ENCODE data around the gene PLCG2.

Gene PLCG2

GRCh38 chr16:81937305-81938038 is 158.4 kb downstream of the PLCG2 start:
- Histone ChIP-seq H3K4me3 (ENCODE audit: low read depth in 1 of 2, low read length in 1 of 2) (no peak overlapping the region), H3K27me3 (no peaks in the 10 kb centered on the region), H3K36me3 (peaks cover 100% of the 10 kb centered on the region), H3K27ac (no peak overlapping the region), H3K9me3 (no peaks in the 10 kb centered on the region), H3K4me1 (ENCODE audit: control insufficient read depth in 1 of 2, insufficient read depth in 1 of 2, low read depth in 1 of 2, low read length in 1 of 2) (no peaks in the 10 kb centered on the region)
- TF ChIP-seq CTCF (IDR thresholded peaks at IDR 0.05), result no peak

DNA sequence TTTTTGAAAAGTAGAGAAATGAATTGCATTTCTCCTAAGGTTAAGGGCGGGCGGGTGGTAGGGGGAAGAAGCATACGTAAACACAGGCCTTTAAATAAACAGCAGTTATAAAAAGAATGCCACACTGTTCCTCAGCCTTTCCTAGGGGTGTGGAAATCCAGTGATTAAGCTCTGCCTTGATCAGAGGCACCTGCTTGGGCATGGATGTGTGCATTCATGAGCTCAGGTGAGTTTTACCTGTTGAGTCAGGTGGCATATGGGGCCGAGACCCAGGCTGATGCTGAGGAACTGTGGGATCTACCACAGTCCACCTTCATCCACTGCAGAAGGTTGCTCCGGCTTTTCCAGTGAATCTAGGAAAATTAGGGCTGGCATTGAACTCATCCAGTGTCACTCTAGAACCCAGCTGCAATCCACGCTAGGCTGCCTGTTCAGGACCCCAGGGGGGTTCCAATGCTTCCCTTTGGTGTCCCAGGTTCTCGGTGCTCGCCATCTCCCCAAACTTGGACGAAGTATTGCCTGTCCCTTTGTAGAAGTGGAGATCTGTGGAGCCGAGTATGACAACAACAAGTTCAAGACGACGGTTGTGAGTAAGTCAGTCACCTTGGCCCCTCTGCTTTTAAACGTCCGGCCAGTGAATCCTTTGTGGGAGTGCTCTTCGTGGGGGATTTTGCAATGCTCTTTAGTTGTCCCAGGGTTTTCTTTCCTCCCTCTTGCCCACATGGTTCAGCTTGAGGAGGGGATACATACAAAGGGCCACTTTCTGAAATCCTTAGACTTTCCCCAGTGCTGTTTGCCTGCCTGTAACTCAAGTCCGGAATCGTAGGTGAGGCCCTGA is 159.5 kb downstream of the PLCG2 start:
- no peaks in the 10 kb centered on the region for H3K9me3 ChIP-seq
- peaks cover 100% of the 10 kb centered on the region for H3K36me3 ChIP-seq
- no peak overlapping the region for H3K4me3 ChIP-seq (ENCODE audit: low read depth in 1 of 2, low read length in 1 of 2)
- no peak for TF ChIP-seq CTCF (IDR thresholded peaks at IDR 0.05)
- H3K27ac ChIP-seq, result no peak overlapping the region
- no peaks in the 10 kb centered on the region for H3K4me1 ChIP-seq (ENCODE audit: control insufficient read depth in 1 of 2, insufficient read depth in 1 of 2, low read depth in 1 of 2, low read length in 1 of 2)
- no peaks in the 10 kb centered on the region for H3K27me3 ChIP-seq

DNA sequence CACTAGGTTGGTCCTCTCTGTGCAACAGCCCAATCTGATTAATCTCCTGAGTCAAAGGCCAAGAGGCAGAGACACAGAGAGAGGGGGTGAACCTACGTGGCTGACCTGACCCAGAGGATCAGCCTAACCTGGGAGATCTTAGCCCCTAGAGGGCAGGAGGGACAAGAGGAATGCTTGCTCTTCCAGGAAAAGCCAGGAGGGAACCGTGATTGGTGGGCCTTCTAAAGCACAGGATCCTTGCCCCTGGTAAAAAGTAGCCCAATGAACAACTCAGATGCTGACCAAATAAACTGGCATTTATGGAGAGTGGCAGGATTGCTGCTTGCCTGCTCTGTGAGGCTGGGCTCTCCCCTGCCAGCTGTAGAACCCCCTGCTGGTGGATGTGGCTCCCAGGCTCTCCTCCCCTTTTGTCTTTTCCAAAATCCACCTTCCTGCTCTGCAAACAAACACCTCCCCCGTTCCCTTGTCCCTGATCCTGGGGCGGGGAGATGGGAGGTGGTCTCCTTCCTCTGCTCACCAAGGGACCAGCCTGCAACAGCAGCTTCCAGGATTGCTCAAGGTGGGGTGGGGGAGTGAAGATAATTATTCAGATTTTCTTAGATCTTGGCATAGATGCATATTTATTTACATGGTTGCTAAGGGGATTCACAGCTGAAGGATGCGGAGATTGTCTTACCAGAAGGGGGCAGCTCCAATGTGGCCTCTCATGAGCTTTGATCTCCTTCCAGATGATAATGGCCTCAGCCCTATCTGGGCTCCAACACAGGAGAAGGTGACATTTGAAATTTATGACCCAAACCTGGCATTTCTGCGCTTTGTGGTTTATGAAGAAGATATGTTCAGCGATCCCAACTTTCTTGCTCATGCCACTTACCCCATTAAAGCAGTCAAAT is 160.3 kb downstream of the PLCG2 start:
- H3K9me3 ChIP-seq, result no peaks in the 10 kb centered on the region
- peaks cover 100% of the 10 kb centered on the region for H3K36me3 ChIP-seq
- H3K27ac ChIP-seq, result no peak overlapping the region
- no peaks in the 10 kb centered on the region for H3K4me1 ChIP-seq (ENCODE audit: control insufficient read depth in 1 of 2, insufficient read depth in 1 of 2, low read depth in 1 of 2, low read length in 1 of 2)
- TF ChIP-seq CTCF (IDR thresholded peaks at IDR 0.05), result no peak
- no peaks in the 10 kb centered on the region for H3K27me3 ChIP-seq
- H3K4me3 ChIP-seq (ENCODE audit: low read depth in 1 of 2, low read length in 1 of 2), result no peak overlapping the region

DNA sequence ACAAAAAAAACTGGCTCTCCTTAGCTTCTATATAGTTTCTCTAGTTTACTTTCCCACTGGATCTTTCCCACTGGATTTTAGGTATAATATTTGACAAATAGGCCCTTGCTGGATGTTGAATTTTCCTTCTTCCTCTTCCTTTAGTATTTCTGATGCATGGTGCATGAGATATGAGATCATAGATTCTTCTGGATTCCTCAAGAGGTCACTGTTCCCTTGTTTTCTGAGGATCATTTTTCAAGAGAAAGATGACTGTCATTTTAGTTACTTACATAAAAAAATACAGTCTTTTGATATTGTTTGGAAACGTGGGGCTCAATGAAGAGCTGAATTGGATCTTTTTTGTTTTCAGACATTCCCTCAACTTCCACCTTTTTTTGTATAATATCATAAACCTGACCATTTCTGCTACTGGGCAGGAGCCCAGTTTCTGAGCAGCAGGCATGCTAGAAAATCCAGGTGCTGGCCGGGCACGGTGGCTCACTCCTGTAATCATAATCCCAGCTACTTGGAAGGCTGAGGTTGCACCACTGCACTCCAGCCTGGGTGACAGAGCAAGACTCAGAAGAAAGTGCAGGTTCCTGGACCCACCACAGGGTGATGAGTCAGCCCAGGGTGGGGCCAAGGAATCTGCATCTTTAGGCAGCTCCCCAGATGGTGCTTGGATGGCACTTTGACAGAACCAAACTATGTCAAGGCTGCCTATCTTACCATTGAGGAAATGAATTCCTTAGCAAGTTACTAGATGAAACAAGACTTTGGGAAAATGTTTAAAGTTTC is 161.9 kb downstream of the PLCG2 start:
- H3K36me3 ChIP-seq, result peaks cover 100% of the 10 kb centered on the region
- no peaks in the 10 kb centered on the region for H3K9me3 ChIP-seq
- H3K4me3 ChIP-seq (ENCODE audit: low read depth in 1 of 2, low read length in 1 of 2), result no peak overlapping the region
- H3K4me1 ChIP-seq (ENCODE audit: control insufficient read depth in 1 of 2, insufficient read depth in 1 of 2, low read depth in 1 of 2, low read length in 1 of 2), result no peaks in the 10 kb centered on the region
- H3K27me3 ChIP-seq, result no peaks in the 10 kb centered on the region
- no peak overlapping the region for H3K27ac ChIP-seq
- no peak for TF ChIP-seq CTCF (IDR thresholded peaks at IDR 0.05)

Measured in neutrophil (primary cell).